Right hindlimb (tissue), 1 donor: ENCODE measurements around the gene UVRAG.

Experiments
- DNase-seq: peaks from one replicate; pipeline ENCODE4 v3.0.0-alpha.2; 2018

Gene UVRAG

DNA sequence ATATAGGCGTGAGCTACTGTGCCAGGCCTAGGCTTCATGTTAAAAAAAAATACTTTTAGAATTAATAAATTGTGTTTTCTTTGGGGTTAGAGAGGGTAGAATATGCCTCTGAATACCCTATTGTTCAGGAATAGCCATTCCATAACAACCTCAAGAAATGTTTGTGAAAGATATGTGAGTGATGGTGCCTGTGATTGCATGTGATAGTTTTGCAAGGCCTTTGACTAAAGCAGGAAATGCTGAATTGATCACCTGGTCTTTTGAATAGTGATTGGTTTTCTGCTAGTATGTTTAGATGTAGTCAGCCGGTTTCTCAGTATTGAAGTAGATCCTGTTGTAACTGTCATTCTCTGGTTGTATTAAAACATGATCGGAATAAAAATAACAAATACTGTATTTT lies 73.4 kb downstream of the UVRAG start:
- DNase-seq, result no peak

DNA sequence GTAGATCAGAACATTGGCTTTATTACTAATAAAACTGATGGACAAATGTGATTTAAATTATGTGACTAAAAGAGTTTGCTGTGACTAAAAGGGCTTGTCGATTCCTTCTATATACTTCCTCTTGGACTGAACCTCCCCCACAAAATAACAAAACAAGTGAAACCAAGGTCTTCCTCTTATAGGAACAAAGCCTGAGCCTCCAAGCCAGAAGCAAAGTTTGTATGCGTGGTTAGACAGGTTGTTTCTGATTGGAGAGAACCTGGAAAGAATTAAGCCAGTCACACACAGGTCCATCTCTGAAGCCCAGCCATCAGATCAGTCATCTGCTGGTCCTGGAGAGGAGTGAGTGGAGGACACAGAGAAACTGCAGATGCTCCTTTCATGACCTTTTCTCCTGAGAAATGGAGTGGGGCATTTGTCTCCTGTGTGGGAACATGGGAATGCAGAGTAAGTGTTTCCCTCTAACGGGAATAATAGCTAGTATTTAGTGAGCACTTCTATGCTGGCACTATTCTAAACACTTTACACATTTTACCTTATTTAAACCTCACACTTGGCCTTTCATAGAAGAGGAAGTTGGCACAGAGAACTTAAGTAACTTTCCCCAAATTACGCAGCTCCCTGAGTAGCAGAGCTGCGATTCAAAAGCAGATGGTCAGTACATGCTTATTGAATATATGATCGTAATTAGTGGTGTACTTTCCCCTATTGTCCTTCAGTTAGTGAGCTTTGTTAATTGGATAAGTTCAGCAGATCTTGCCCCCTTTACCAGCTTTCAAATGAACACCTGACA lies 77.1 kb downstream of the UVRAG start:
- DNase-seq, result no peak

DNA sequence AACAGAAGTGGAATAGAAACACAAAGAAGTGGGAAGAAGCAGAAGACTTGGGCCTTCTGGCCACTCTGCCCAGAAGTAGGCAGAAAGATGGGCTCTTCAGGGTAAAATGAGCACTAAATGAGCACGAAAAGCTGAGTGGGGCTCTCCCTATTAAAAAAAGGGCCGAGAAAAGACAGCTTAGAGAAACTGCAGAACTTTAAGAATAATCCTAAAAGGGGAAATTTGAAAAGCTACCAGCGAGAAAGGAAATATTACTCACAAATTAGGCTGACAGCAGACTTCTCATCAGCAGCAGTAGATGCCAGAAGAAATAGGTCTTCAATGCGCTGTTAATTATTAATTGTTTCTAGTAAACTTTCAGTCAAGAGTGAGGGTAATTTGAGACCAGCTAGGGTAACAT lies 78.2 kb downstream of the UVRAG start:
- no peak for DNase-seq

DNA sequence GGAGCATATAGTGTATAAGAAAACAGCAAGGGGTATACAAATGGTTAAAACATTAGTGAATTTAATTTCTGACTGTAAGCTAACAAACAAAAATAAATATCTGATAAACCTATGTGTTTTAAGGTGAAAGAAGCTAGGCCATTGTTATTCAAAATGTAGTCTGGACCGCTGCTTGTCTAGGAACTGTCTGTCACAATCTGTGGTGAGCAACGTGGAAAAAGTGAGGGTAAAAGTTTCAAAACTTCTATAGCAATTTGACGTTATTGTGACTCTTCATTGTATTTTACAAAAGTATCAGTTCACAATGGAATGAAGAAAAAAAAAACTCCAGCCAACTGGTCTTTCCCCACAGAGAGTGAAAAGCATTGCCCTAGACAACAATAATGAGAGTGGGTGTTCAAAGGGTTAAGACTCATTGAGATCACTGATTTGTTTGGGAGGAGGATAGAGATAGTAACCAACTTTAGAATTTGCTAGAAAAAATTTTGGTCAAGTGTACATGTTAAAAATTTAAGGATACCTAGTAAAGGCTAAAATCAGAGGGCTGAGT lies 79.1 kb downstream of the UVRAG start:
- no peak for DNase-seq

DNA sequence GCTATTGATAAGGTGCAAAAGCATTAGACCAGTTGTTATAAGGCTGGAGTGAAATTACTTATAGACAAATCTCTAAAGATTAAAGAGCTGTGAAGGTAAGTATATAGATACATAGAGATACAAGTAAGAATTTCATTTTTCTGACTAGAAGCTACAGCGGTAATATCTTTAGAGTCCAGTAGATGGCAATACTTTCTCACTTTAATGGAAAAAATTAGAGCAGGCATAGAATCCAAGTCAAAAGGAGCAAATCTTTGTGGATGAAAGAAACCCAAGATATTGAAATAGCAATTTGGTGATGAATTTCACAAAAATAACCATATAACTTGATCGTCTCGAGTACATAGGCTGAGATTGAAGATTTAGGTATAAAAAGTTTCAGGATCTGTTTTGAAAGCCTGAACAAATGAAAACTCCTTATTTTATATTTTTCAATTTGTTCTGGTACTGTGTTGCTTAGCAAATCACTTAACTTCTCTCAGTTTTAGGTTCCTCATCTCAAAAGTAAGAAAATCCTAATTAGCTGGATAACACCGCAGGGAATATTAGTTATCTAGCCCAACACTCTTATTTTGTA lies 81.9 kb downstream of the UVRAG start:
- DNase-seq, result no peak

DNA sequence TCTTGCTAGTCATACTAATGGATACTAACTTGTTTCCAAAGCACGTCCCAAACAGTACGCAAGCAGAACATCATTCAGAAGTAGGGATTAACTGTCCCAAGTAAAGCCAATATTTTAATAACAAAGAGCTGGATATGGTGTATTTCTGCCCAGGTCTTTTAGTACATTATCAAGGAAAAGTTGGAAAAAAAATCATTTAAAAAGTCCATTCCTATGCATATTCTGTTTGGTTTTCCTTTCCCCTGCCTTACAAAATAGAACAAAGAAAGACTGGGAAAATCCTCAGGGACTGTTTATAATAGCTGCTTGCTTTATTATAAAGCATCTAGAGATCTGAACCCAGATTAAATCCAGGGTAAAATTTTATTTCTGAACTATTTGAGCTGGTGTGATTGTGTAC lies 83.9 kb downstream of the UVRAG start:
- no peak for DNase-seq

DNA sequence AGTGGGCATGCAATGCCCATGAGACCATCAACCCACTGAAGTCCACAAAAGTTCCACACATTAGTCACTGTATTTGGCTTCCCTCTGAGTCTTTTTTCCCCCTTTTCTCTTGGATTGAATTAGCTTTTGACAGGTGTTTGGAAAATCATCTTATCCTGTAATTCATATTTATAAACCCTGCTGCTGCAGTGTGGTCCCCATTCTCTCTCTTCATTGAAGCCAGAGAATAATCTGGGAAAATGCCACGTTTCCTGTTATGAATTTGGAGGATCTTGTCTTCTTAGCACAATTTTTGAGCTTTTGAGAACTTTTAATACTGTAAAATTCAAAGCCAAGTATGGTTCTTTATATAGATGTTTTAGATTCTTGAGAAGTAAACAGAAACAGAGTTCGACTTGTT lies 84.8 kb downstream of the UVRAG start:
- no peak for DNase-seq

DNA sequence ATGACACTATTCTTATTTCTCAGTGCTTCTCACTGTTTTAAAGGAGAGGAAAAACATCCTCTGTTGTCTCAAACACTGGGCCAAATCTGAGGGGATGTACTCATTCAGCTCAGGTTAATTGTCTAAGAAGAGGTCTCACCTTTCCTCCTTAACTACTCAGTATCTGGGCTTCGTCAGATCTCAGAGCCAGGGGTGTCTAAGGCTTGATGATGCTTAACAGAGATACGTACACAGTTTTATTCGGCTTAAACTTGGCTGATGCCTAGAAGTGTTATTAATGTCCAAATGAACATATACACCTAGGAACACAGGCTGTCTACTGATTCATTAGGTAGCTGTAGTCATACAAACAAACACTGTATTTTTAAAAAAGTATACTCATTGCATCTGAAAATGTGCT lies 85.8 kb downstream of the UVRAG start:
- DNase-seq, result no peak

DNA sequence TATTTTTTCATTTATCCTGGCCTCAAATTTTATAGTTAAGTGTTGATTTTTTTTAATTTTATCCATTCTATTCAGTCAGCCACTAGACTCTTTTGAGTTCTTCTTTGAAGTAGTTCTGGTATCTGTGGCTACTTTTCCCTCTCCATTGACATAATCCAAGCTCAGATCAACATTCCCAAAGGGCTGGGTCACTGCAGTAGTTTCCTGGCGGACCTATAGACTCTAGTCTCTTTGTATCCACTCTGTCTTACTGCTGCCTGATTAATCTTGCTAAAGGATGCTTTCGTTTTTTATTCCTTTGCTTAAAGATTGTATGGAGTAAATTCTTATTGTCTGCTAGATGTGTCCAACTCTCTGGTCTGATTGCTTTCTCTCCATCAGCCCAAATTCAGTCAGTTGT lies 87.6 kb downstream of the UVRAG start:
- no peak for DNase-seq

DNA sequence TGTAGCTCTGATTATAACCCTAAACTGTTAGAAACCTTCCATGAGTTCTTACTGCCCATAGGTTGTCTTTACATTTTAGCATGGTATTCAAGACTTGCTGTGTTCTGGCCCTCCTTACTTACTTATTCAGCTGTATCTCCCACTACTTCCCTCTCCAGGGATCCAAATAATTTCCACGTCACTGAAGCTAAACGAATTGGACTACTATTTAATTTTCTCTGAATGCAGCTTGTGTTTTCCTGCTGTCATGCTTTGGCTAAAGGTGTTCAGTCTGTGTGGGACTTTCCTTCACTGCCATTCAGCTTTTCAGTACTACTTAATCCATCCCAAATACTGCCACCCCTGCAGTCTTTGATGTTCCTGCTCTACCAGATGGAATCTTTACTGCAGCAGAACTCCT lies 88.3 kb downstream of the UVRAG start:
- no peak for DNase-seq

DNA sequence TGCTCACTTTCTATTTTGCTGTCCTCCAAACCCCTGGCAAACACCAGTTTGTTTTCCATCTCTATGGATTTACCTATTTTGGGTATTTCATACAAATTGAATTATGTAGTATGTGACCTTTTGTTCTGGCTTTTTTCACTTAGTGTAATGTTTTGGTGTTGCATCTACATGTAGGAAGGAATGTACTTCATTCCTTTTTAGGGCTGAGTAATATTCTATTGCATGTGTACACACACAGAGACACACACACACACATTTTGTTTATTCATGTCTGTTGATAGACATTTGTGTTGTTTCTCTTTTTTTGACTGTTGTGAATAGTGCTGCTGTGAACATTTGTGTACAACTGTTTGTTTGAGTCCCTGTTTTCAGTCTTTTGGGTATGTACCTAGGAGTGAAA lies 90.4 kb downstream of the UVRAG start:
- DNase-seq, result no peak

DNA sequence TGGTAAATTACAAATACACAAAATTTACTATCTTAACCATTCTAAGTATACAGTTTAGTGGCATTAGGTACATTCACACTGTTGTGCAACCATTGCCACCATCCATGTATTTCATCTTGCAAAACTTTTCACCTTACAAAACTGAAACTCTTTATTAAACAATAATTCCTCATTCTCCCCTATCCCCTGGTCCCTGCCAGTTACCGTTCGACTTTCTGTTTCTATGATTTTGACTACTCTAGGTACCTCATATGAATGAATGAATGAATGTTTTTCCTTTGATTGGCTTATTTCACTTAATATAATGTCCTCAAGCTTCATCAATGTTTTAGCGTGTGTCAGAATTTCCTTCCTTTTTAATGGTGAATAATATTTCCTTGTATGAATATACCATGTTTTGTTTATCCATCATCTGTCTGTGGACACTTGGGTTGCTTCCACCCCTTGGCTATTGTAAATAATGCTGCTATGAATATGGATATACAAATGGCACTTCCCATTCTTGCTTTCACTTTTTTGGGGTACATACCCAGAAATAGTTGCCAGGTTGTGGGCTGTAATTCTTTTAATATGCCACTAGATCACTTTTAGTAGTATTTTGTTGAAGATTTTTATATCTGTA lies 93.0 kb downstream of the UVRAG start:
- DNase-seq, result no peak

DNA sequence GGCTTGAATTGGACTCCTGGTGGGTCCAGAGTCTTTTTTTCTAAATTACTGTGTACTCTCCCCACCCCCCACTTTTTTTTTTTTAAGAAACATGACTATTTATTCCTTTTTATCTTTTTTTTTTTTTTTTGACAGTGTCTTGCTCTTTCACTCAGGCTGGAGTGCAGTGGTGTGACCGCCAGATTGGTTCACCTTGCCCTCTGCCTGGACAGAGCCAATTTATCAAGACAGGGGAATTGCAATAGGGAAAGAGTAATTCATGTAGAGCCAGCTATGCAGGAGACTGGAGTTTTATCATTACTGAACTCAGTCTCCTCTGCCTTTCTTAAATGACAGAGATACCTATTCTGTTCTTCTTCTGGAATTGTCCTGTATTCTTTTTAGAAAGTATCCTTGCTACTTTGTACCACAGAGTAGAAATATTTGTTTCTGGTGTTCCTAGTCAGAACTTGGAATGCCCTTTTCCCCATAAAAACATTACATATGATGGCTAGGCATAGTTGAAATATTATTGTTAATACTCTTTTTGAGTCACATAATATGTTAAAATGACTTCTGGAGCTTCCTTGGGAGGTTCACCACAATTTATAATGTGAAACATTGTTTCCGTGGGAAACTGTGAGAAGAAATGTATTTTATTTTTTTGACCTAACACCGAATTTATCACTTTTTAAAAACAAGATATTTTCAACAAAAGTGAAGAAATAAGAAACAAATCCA lies 95.6 kb downstream of the UVRAG start:
- DNase-seq, result no peak

DNA sequence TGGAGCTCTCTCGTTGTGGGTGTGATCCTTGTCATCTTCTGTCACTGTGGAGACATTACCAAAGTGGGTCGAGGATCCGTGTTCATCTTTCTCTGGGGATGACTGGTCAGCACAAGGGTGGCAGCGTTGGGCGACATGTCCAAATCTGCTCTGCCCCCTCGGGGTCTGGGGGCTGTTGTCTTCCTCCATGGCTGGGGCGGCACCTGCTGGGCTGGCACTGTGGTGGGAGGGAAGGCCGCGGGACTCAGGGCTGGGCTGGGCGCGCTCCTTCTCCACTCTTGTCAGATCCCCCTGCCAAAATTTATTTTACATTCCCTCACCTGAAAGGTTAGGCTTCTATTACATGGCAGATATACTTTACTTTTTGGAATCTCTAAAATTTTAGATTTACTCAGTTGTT lies 96.4 kb downstream of the UVRAG start:
- no peak for DNase-seq

DNA sequence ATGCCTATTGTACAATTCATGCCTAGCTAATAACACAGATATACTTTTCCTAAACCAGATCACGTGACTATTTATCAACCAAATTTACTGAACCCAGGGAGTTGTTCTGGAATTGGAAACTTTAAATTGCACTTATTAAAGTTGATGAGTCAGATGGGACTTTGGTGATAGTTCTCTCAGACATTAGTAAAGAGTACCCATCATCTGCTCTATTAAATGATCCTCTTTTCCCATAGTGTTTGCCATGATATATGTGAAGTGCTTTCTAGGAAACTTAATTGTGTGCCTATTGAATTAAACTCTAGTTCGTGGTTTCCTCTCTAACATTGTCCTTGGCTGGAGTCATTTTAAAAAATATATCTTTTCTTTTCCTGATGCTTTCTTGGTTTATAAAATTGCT lies 99.0 kb downstream of the UVRAG start:
- no peak for DNase-seq

DNA sequence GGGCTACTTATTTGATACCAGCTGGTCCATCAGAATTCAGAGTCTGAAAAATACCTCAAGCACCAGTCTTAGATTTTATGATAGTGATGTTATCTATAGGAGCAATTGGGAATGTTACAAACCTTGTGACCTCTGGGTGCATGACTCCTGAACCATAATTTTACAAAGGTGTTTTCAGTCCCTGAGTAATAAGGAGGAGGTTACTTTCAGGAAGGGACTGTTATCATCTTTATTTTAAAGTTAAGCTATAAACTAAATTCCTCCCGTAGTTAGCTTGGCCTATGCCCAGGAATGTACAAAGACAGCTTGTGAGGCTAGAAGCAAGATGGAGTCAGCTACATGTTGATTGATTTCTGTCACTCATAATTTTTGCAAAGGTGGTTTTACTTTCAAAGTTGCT lies 101.9 kb downstream of the UVRAG start:
- DNase-seq, result no peak

DNA sequence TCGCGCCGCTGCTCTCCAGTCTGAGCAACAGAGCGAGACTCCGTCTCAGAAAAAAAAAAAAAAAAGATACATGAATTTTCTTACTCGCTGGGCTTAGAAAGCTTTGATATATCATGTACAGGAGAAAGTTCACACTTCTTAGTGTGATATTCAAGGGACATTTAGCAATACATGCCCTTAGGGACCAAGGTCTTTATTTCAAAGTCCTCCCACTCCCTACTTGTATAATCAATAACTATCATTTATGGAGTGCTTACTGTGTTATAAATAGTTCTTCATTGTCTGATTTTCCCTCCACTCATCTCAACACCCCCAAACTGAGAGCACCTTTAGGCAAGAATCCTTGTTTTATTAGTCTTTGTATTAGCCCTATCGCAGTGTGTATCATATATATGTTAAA lies 103.3 kb downstream of the UVRAG start:
- no peak for DNase-seq

DNA sequence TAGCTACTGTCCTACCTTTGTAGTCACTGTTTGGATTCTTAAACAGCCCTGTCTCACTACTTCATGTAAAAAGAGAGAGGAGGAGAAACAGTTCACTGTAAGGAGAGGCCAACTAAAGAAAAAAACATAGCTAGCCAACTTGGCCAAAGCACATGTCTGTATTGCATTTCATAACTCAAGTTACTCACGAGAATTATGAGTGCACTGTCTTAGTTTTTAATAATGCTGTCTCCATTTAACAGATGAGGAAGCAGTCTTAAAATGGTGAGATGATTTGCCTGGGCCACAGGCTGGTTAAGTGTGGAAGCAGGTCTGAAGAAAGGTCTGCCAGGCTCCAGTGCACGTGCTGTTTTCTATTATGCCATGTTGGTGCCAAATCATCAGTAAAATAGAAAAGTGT lies 104.5 kb downstream of the UVRAG start:
- DNase-seq, result peak; percentile 28

DNA sequence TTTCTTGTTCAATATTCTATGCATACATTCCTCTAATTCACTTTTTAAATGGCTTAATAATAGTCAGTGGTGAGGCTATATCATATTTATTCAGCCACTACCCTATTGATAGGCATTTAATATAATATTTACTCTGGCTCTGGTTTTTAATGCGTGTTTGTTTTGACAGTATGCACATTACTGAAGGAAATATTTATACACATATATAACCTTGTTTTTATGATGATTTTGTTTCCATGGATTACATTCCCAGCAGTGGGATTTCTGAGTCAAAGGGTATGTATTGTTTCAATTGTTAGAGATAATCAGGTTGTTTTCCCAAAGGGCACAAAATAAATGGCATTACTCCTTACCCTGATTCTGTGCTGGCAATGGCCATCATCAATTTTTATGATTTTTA lies 105.8 kb downstream of the UVRAG start:
- DNase-seq, result no peak

DNA sequence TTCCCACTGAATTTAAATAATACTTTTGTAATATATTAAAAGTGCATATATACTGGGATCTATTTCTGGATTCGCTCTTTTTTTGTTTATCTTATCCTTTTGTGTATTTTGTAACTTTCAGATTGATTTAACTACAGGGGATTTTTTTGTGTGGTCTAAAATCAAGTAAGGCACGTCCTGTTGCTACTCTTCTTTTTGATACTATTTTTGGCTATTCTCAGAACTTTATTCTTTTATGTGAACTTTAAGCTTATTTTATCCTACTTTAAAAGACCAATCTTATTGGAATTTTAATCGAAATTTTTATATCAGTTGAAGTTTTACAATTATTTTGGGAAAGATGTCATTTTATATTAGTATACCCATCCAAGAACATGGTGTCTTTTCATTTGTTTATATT lies 106.8 kb downstream of the UVRAG start:
- DNase-seq, result no peak

DNA sequence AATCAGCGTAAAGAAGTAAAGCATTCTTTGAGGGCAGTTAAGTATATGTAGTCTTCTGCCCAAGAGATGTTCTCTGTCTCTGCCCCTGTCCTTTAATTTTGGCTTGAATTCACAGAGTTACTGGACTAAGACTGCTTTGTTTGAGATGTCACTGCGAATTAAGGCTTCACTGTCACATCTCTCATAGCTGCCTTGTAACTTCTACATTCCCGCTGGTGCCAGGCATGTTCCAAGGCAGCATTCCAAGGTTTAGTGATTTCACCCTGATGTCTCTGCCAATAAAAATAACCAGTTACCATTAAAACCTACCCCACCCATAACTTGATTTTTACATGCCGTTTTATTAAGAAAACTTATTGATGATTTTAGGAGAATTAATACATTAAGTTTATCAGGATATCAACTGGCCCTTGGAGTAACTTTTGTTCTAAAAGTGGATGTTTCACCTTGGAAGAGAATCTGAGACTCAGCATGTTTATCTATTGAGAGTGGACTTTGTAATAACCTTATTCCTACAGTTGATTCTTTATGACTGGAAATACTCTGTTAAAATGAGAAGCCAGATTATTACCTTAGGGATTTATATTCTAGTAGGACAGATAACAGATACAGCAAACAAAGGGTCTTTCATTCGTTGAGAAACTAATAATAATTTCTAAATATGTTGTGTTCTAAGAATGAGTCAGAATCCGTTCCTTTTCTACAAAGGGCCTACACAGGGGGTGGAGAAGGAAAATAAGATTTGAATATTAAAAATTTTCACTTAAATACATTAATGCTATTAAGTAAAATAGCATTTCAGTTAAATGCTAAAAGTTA lies 110.2 kb downstream of the UVRAG start:
- DNase-seq, result no peak

DNA sequence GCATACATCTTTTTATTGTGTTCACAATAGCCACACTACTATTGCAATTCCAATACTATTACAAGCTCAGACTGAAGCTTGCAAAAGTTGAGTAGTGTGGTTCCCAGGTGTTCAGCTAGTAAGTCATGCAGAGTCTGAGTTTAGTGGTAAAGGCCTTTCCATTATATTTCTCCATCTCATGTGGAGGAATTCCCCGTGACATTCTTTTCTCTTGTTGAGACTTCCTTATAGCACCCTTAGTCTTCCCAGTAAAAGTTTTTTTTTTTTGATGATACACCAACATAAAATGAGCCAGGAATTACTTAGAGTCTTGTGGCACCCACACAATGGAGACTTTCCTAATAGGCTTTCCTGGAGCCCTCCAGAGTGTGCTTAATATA lies 110.8 kb downstream of the UVRAG start:
- no peak for DNase-seq

DNA sequence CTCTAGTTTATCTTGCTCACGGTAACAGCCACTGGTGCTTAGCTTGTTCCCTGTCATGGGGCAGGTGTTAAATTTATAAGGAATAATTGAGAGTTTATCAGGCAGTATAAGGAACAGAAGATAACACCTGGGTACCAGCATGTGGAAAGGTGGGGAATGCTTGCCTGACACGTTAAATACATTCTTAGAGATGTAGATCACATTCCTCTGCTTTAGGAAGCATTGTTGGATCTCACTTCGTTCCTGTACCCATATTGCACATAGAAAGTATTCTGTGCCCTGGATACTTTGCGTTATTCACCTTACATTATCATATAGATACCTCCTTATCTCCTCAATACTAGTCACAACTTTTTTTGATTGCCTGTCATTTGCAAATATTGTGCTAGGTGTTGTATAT lies 114.7 kb downstream of the UVRAG start:
- DNase-seq, result no peak
